Neuronal stem cell (in vitro differentiated cells): ENCODE measurements around the gene PLEKHA7.

Experiments
- DNase-seq: peaks from one replicate; pipeline ENCODE4 v3.0.0-alpha.2; 2013; ENCODE audit warnings: low spot score
- H2AFZ ChIP-seq: one replicate; pipeline ENCODE4 v1.6.1; 2013; ENCODE audit warnings: mild to moderate bottlenecking, low read length, inconsistent platforms
- H2AK5ac ChIP-seq: 2 replicates; pipeline ENCODE4 v1.6.1; 2013; ENCODE audit warnings: low read depth, mild to moderate bottlenecking, inconsistent platforms, low read length, moderate library complexity, mixed read lengths
- H2BK120ac ChIP-seq: 2 replicates; pipeline ENCODE4 v1.6.1; 2013; ENCODE audit warnings: low read depth, mild to moderate bottlenecking, inconsistent platforms, low read length, moderate library complexity, mixed read lengths
- H2BK12ac ChIP-seq: one replicate; pipeline ENCODE4 v1.6.1; 2013; ENCODE audit warnings: low read length, inconsistent platforms
- H2BK15ac ChIP-seq: 2 replicates; pipeline ENCODE4 v1.6.1; 2013; ENCODE audit warnings: mild to moderate bottlenecking, low read length, inconsistent platforms, mixed read lengths
- H2BK5ac ChIP-seq: one replicate; pipeline ENCODE4 v1.6.1; 2013; ENCODE audit warnings: inconsistent platforms, mild to moderate bottlenecking, low read length, moderate library complexity
- H3K14ac ChIP-seq: one replicate; pipeline ENCODE4 v1.6.1; 2013; ENCODE audit warnings: low read length, inconsistent platforms
- H3K18ac ChIP-seq: 2 replicates; pipeline ENCODE4 v1.6.1; 2013; ENCODE audit warnings: low read length, inconsistent platforms
- H3K23ac ChIP-seq: 2 replicates; pipeline ENCODE4 v1.6.1; 2013; ENCODE audit warnings: low read depth, mild to moderate bottlenecking, mixed read lengths, low read length, inconsistent platforms; ENCODE audit not compliant: poor library complexity
- H3K27ac ChIP-seq: replicated peaks from 3 replicates; pipeline ENCODE4 v1.5.1; 2013; ENCODE audit warnings: low read length, inconsistent platforms
- H3K27me3 ChIP-seq, 3 experiments: 2 replicates each; pipeline ENCODE4 v1.6.1; 2013; ENCODE audit warnings: low read length in 3 of 3, mild to moderate bottlenecking in 2 of 3, inconsistent platforms in 1 of 3, low read depth in 1 of 3, mixed read lengths in 1 of 3, moderate library complexity in 1 of 3; ENCODE audit not compliant: control insufficient read depth in 3 of 3, insufficient read depth in 3 of 3
- H3K36me3 ChIP-seq, 2 donors: replicated peaks in 1 of 2; 2 replicates each; pipeline ENCODE4 v1.6.1; 2013; ENCODE audit warnings: low read length in 2 of 2; ENCODE audit not compliant: control insufficient read depth in 2 of 2, insufficient read depth in 2 of 2
- H3K4ac ChIP-seq: 2 replicates; pipeline ENCODE4 v1.6.1; 2013; ENCODE audit warnings: inconsistent platforms, mild to moderate bottlenecking, low read length, moderate library complexity
- H3K4me1 ChIP-seq, 2 donors: 1 replicate in 1 of 2; 2 replicates in 1 of 2; pipeline ENCODE4 v1.6.1; 2013; ENCODE audit warnings: low read length in 2 of 2, low read depth in 1 of 2; ENCODE audit not compliant: control insufficient read depth in 2 of 2, insufficient read depth in 1 of 2
- H3K4me2 ChIP-seq: one replicate; pipeline ENCODE4 v1.6.1; 2013; ENCODE audit warnings: mild to moderate bottlenecking, low read length, inconsistent platforms; ENCODE audit not compliant: insufficient read depth, poor library complexity, severe bottlenecking
- H3K4me3 ChIP-seq, 2 donors: 2 replicates each; pipeline ENCODE4 v1.5.1; 2013; ENCODE audit warnings: low read length in 2 of 2, mild to moderate bottlenecking in 2 of 2, inconsistent platforms in 1 of 2, moderate library complexity in 1 of 2
- H3K79me1 ChIP-seq: one replicate; pipeline ENCODE4 v1.6.1; 2013; ENCODE audit warnings: low read depth, mild to moderate bottlenecking, inconsistent platforms, low read length, moderate library complexity
- H3K9ac ChIP-seq: one replicate; pipeline ENCODE4 v1.6.1; 2013; ENCODE audit warnings: mild to moderate bottlenecking, low read depth, low read length, inconsistent platforms; ENCODE audit not compliant: poor library complexity
- H3K9me3 ChIP-seq, 2 donors: replicated peaks in 1 of 2; 2 replicates each; pipeline versions ENCODE3 to v1.6.1; 2013; ENCODE audit warnings: low read length in 2 of 2, mild to moderate bottlenecking in 2 of 2, inconsistent platforms in 1 of 2, low read depth in 1 of 2, mixed read lengths in 1 of 2, moderate library complexity in 1 of 2; ENCODE audit not compliant: control insufficient read depth in 2 of 2, insufficient read depth in 1 of 2
- H4K8ac ChIP-seq: one replicate; pipeline ENCODE4 v1.6.1; 2013; ENCODE audit warnings: low read depth, mild to moderate bottlenecking, inconsistent platforms, low read length, moderate library complexity
- H4K91ac ChIP-seq: one replicate; pipeline ENCODE4 v1.6.1; 2013; ENCODE audit warnings: low read length, low read depth, mild to moderate bottlenecking, inconsistent platforms; ENCODE audit not compliant: poor library complexity
- WGBS, 2 donors: extraction: QIAGEN DNeasy Blood & Tissue Kit; methylation state at CpG; one replicate each; pipeline ENCODE4 v1.1.7; 2013; ENCODE audit warnings: missing lambda C conversion rate in 2 of 2, mixed read lengths in 1 of 2; ENCODE audit not compliant: insufficient read length in 2 of 2, insufficient replicate concordance in 1 of 2; ENCODE audit errors: extremely low coverage in 2 of 2; 5-methylcytosine and 5-hydroxymethylcytosine counted together

The PLEKHA7 gene

GRCh38 chr11:16936643-16937042, 77.6 kb downstream of the PLEKHA7 start:
- Histone ChIP-seq H3K27me3 (no peaks in the 10 kb centered on the region), H3K4me3 (no peak overlapping the region), H3K23ac (no peak overlapping the region), H3K4me1 (peaks cover 0 to 4% of the 10 kb centered on the region in 2 donors), H2BK12ac (no peak overlapping the region), H2AK5ac (no peak overlapping the region), H3K36me3 (no peaks in the 10 kb centered on the region), H3K4ac (no peak overlapping the region), H3K18ac (no peak overlapping the region), H2BK15ac (no peak overlapping the region), H3K79me1 (no peaks in the 10 kb centered on the region), H2BK5ac (no peak overlapping the region), H4K8ac (no peak overlapping the region), H3K4me2 (no peak overlapping the region), H3K14ac (no peak overlapping the region), H2AFZ (no peak overlapping the region), H3K9me3 (no peaks in the 10 kb centered on the region), H3K27ac (no peak overlapping the region), H3K9ac (no peak overlapping the region), H2BK120ac (no peak overlapping the region), H4K91ac (no peak overlapping the region)
- no CpG with 5 or more reads among the region's 1 CpG for WGBS, 2 donors
- no peak for DNase-seq

GRCh38 chr11:16935518-16936302, 78.5 kb downstream of the PLEKHA7 start:
- Histone ChIP-seq H3K79me1 (no peaks in the 10 kb centered on the region), H3K4ac (no peak overlapping the region), H3K27me3 (no peaks in the 10 kb centered on the region), H2AK5ac (no peak overlapping the region), H3K27ac (no peak overlapping the region), H4K91ac (no peak overlapping the region), H2BK5ac (no peak overlapping the region), H2BK12ac (no peak overlapping the region), H2BK120ac (no peak overlapping the region), H4K8ac (no peak overlapping the region), H3K9me3 (no peaks in the 10 kb centered on the region), H3K23ac (no peak overlapping the region), H2BK15ac (no peak overlapping the region), H3K14ac (no peak overlapping the region), H3K4me3 (no peak overlapping the region), H3K4me2 (no peak overlapping the region), H3K18ac (no peak overlapping the region), H3K4me1 (peaks cover 0 to 1% of the 10 kb centered on the region in 2 donors), H3K36me3 (no peaks in the 10 kb centered on the region), H2AFZ (no peak overlapping the region), H3K9ac (no peak overlapping the region)
- WGBS, 2 donors: no CpG with 5 or more reads among the region's 6 CpGs
- no peak for DNase-seq

GRCh38 chr11:16933756-16934603, 80.2 kb downstream of the PLEKHA7 start:
- DNase-seq: no peak
- Histone ChIP-seq H2BK12ac (no peak overlapping the region), H3K36me3 (no peaks in the 10 kb centered on the region), H3K4me3 (no peak overlapping the region), H3K18ac (no peak overlapping the region), H2BK5ac (no peak overlapping the region), H2AFZ (no peak overlapping the region), H3K14ac (no peak overlapping the region), H3K4ac (no peak overlapping the region), H3K4me2 (no peak overlapping the region), H4K91ac (no peak overlapping the region), H4K8ac (no peak overlapping the region), H3K9me3 (no peaks in the 10 kb centered on the region), H2BK15ac (no peak overlapping the region), H3K27ac (no peak overlapping the region), H3K79me1 (no peaks in the 10 kb centered on the region), H3K9ac (no peak overlapping the region), H3K4me1 (no peaks in the 10 kb centered on the region), H2BK120ac (no peak overlapping the region), H3K23ac (no peak overlapping the region), H3K27me3 (no peaks in the 10 kb centered on the region), H2AK5ac (no peak overlapping the region)
- WGBS, 2 donors: no CpG with 5 or more reads among the region's 8 CpGs

GRCh38 chr11:16933291-16933690, 80.9 kb downstream of the PLEKHA7 start:
- no peak overlapping the region for H4K91ac ChIP-seq
- no CpG with 5 or more reads among the region's 1 CpG for WGBS, 2 donors
- H3K4ac ChIP-seq: no peak overlapping the region
- H3K18ac ChIP-seq: no peak overlapping the region
- H2BK5ac ChIP-seq: no peak overlapping the region
- no peak for DNase-seq
- H3K23ac ChIP-seq: no peak overlapping the region
- no peak overlapping the region for H2BK15ac ChIP-seq
- no peak overlapping the region for H3K9ac ChIP-seq
- no peak overlapping the region for H3K14ac ChIP-seq
- H3K79me1 ChIP-seq: no peaks in the 10 kb centered on the region
- no peak overlapping the region for H4K8ac ChIP-seq
- H2AK5ac ChIP-seq: no peak overlapping the region
- no peaks in the 10 kb centered on the region for H3K27me3 ChIP-seq
- H3K9me3 ChIP-seq: no peaks in the 10 kb centered on the region
- H2BK120ac ChIP-seq: no peak overlapping the region
- H3K36me3 ChIP-seq: no peaks in the 10 kb centered on the region
- no peak overlapping the region for H3K27ac ChIP-seq
- no peak overlapping the region for H2BK12ac ChIP-seq
- H3K4me3 ChIP-seq: no peak overlapping the region
- H2AFZ ChIP-seq: no peak overlapping the region
- no peak overlapping the region for H3K4me2 ChIP-seq
- no peaks in the 10 kb centered on the region for H3K4me1 ChIP-seq
